ENCODE data around the gene TMBIM1. TPM values are rescaled to one million over a fixed set of nuclear protein-coding genes. Genes with fewer than 3 reads are reported as not detected.
A peak's percentile ranks its signal among the peaks of the same experiment; 100 is the strongest.

TMBIM1 gene
- total RNA-seq, 1 experiment from 2014 or later = 76.0 TPM

- Histone ChIP-seq H3K27me3 (replicated peaks) (no peaks in the 10 kb centered on the region), H3K27ac (no peak overlapping the region), H3K9me3 (replicated peaks) (no peaks in the 10 kb centered on the region), H3K4me1 (replicated peaks) (peaks cover 45% of the 10 kb centered on the region), H3K4me3 (no peak overlapping the region), H3K36me3 (peaks cover 71% of the 10 kb centered on the region)
- no peak for DNase-seq (ENCODE audit: low read depth in 1 of 2, low spot score in 2 of 2)
Measured at GRCh38 chr2:218265626-218266025, 26.7 kb downstream of the TMBIM1 start.

DNA sequence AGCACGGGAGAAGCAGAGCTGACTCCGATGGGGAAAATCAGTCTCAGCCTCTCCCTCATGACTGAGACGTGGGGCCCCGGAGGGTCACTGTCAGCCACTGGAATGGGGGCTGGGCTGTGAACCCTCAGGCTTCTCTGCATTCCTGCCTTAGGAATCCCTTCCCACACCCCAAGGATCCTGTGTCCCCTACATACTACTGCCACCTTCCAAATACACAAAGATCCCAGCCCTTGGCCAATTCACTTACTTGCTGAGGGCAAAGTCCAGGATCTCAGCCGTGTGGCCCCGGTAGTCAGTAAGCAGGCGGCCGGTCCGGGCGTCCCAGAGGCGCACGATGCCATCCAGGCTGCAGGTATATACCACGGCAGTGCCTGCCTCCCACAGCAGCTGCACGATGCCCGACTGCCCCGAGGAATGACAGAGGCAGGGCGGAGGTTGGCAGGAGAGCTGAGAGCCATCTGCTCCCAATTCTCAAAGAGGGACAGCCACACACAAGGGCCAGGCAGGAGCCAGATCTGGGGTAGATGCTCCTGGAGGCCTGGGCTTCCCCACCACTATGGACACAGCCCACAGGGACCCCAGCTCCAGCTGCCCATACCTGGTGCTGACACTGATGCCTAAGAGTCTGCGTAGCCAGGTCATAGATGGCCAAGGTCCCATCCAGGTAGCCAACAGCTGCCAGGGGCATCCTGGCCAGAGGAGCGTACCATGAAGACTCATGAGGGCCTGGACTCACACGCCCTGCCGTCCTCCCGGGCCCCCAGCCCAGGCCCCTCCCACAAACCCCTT lies 27.3 kb downstream of the TMBIM1 start:
- Histone ChIP-seq H3K27ac (peak overlapping the region; percentile 87), H3K27me3 (replicated peaks) (no peaks in the 10 kb centered on the region), H3K36me3 (peaks cover 71% of the 10 kb centered on the region), H3K9me3 (replicated peaks) (no peaks in the 10 kb centered on the region), H3K4me3 (no peak overlapping the region), H3K4me1 (replicated peaks) (peaks cover 52% of the 10 kb centered on the region)
- DNase-seq (ENCODE audit: low read depth in 1 of 2, low spot score in 2 of 2) = no peak

GRCh38 chr2:218263817-218264641 lies 28.3 kb downstream of the TMBIM1 start:
- Histone ChIP-seq H3K27ac (peak overlapping the region; percentile 87), H3K27me3 (replicated peaks) (no peaks in the 10 kb centered on the region)
- peak; percentile 78 to 84 for DNase-seq (ENCODE audit: low read depth in 1 of 2, low spot score in 2 of 2)

DNA sequence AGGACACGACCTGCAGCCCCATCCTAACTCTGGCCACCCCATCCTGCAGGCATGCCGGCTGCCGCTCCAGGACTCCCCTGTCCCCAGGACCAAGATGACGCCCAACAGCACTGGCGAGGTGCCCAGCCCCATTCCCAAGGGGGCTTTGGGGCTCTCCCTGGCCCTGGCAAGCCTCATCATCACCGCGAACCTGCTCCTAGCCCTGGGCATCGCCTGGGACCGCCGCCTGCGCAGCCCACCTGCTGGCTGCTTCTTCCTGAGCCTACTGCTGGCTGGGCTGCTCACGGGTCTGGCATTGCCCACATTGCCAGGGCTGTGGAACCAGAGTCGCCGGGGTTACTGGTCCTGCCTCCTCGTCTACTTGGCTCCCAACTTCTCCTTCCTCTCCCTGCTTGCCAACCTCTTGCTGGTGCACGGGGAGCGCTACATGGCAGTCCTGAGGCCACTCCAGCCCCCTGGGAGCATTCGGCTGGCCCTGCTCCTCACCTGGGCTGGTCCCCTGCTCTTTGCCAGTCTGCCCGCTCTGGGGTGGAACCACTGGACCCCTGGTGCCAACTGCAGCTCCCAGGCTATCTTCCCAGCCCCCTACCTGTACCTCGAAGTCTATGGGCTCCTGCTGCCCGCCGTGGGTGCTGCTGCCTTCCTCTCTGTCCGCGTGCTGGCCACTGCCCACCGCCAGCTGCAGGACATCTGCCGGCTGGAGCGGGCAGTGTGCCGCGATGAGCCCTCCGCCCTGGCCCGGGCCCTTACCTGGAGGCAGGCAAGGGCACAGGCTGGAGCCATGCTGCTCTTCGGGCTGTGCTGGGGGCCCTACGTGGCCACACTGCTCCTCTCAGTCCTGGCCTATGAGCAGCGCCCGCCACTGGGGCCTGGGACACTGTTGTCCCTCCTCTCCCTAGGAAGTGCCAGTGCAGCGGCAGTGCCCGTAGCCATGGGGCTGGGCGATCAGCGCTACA lies 29.4 kb downstream of the TMBIM1 start:
- H3K4me1 ChIP-seq (replicated peaks) = peaks cover 64% of the 10 kb centered on the region
- peaks cover 62% of the 10 kb centered on the region for H3K36me3 ChIP-seq
- H3K27ac ChIP-seq = peak overlapping the region; percentile 87
- no peak for DNase-seq (ENCODE audit: low read depth in 1 of 2, low spot score in 2 of 2)
- 0 out of 2 replicates have a peak overlapping the region, but pooled peaks have one; percentile 7 for H3K4me3 ChIP-seq
- no peaks in the 10 kb centered on the region for H3K9me3 ChIP-seq (replicated peaks)
- H3K27me3 ChIP-seq (replicated peaks) = no peaks in the 10 kb centered on the region

More at GRCh38 chr2:218263817-218264641, 28.3 kb downstream of the TMBIM1 start:
- H3K4me3 ChIP-seq = peak overlapping the region; percentile 7; the same call in 1 of the 2 replicates
- no peaks in the 10 kb centered on the region for H3K9me3 ChIP-seq (replicated peaks)
- H3K36me3 ChIP-seq = peaks cover 67% of the 10 kb centered on the region
- H3K4me1 ChIP-seq (replicated peaks) = peaks cover 59% of the 10 kb centered on the region

- Histone ChIP-seq H3K27ac (no peak overlapping the region), H3K4me1 (replicated peaks) (peaks cover 68% of the 10 kb centered on the region), H3K9me3 (replicated peaks) (no peaks in the 10 kb centered on the region), H3K27me3 (replicated peaks) (no peaks in the 10 kb centered on the region), H3K36me3 (peaks cover 59% of the 10 kb centered on the region), H3K4me3 (no peak overlapping the region)
- DNase-seq (ENCODE audit: low read depth in 1 of 2, low spot score in 2 of 2) = no peak
Measured at GRCh38 chr2:218262237-218262600, 30.1 kb downstream of the TMBIM1 start.

- H3K4me1 ChIP-seq (replicated peaks) = peaks cover 68% of the 10 kb centered on the region
- H3K27me3 ChIP-seq (replicated peaks) = no peaks in the 10 kb centered on the region
- no peak for DNase-seq (ENCODE audit: low read depth in 1 of 2, low spot score in 2 of 2)
- no peak overlapping the region for H3K27ac ChIP-seq
- no peak overlapping the region for H3K4me3 ChIP-seq
- H3K36me3 ChIP-seq = peaks cover 58% of the 10 kb centered on the region
- no peaks in the 10 kb centered on the region for H3K9me3 ChIP-seq (replicated peaks)
Measured at GRCh38 chr2:218261423-218262236, 30.7 kb downstream of the TMBIM1 start.

DNA sequence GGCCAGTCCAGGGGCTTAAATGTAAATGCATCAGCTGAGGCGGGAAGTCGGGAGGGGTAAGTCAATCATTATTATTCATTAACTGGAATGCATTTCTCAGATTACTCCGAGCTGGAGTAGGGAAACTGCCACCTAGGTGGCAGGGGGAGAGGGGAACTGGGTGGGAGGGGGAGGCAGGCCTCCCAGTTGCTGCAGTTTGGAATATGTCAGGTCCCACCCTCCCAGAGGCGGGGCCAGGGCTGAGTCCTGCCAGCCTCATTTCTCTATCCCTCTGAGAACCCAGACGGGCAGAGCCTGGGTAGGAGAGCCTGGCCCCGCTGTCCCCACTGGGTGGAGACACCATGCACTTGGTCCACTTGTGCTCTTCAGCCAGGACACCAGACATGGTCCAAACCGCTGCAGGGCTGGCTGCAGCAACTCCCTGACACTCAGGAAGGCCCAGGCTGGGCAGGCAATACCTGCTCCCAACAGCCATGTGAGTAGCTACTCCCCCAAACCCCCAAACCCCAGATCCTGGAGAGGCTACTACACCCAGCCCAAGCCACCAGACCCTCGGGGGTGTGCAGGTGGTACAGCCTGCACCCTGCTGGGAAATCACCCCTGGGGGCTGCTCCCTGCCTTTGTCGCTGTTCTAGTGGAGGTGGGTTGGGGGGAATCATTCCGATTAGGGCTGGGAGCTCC lies 31.4 kb downstream of the TMBIM1 start, which contains the start of gene GPBAR1:
GPBAR1 (plus strand) TSS at position 274 of the 681 bp plus-strand sequence. CDS start 1,710 bp downstream, outside the sequence.
- Histone ChIP-seq H3K36me3 (peaks cover 58% of the 10 kb centered on the region), H3K4me3 (no peak within 1 kb of the TSS), H3K9me3 (replicated peaks) (no peaks in the 10 kb centered on the region), H3K27ac (no peak within 1 kb of the TSS), H3K4me1 (replicated peaks) (peaks cover 68% of the 10 kb centered on the region), H3K27me3 (replicated peaks) (no peaks in the 10 kb centered on the region)
- DNase-seq (ENCODE audit: low read depth in 1 of 2, low spot score in 2 of 2) = no peak

- peaks cover 68% of the 10 kb centered on the region for H3K4me1 ChIP-seq (replicated peaks)
- H3K9me3 ChIP-seq (replicated peaks) = no peaks in the 10 kb centered on the region
- H3K36me3 ChIP-seq = peaks cover 58% of the 10 kb centered on the region
- no peaks in the 10 kb centered on the region for H3K27me3 ChIP-seq (replicated peaks)
- H3K4me3 ChIP-seq = no peak overlapping the region
- no peak for DNase-seq (ENCODE audit: low read depth in 1 of 2, low spot score in 2 of 2)
- no peak overlapping the region for H3K27ac ChIP-seq
Measured at GRCh38 chr2:218260166-218260565, 32.1 kb downstream of the TMBIM1 start.

- peak; percentile 61 to 73 for DNase-seq (ENCODE audit: low read depth in 1 of 2, low spot score in 2 of 2)
- Histone ChIP-seq H3K9me3 (replicated peaks) (no peaks in the 10 kb centered on the region), H3K4me3 (no peak overlapping the region), H3K27me3 (replicated peaks) (no peaks in the 10 kb centered on the region), H3K36me3 (peaks cover 58% of the 10 kb centered on the region), H3K4me1 (replicated peaks) (peaks cover 61% of the 10 kb centered on the region), H3K27ac (peak overlapping the region; percentile 4; the same call in 1 of the 2 replicates)
Measured at GRCh38 chr2:218259099-218259961, 33.0 kb downstream of the TMBIM1 start.

GRCh38 chr2:218257390-218257981 lies 34.8 kb downstream of the TMBIM1 start:
- H3K27ac ChIP-seq = no peak overlapping the region
- DNase-seq (ENCODE audit: low read depth in 1 of 2, low spot score in 2 of 2) = no peak
- H3K36me3 ChIP-seq = peaks cover 58% of the 10 kb centered on the region
- H3K4me3 ChIP-seq = no peak overlapping the region
- H3K4me1 ChIP-seq (replicated peaks) = peaks cover 43% of the 10 kb centered on the region
- no peaks in the 10 kb centered on the region for H3K9me3 ChIP-seq (replicated peaks)
- no peaks in the 10 kb centered on the region for H3K27me3 ChIP-seq (replicated peaks)

DNA sequence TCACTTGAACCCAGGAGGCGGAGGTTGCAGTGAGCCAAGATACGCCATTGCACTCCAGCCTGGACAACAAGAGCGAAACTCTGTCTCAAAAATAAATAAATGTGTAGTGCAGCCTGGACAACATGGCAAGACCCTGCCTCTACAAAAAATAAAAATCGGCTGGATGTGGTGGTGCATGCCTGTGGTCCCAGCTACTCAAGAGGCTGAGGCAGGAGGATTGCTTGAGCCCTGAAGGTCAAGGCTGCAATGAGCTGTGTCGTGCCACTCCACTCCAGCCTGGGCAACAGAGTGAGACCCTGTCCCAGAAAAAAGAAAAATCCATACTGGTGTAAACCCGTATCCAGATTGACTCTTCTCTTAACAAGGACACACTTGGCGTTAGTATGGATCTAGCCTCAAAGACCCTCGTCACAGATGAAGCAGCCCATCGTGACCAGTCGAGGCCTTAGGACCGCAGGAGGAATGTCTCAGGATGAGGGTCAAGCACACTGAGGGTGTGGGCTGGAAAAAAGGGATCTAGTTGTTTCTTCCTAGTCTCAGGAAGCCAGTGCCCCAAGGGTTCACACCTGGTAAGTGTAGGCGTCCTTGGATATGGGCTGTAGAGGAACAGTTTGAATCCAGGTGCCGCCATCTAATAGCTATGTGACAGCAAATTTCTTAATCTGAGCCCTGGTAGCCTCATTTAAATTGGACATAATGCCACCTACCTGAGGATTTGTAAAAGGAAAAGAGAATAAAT lies 35.5 kb downstream of the TMBIM1 start:
- Histone ChIP-seq H3K36me3 (peaks cover 60% of the 10 kb centered on the region), H3K4me1 (replicated peaks) (peaks cover 39% of the 10 kb centered on the region), H3K27me3 (replicated peaks) (no peaks in the 10 kb centered on the region), H3K4me3 (no peak overlapping the region), H3K9me3 (replicated peaks) (no peaks in the 10 kb centered on the region), H3K27ac (no peak overlapping the region)
- no peak for DNase-seq (ENCODE audit: low read depth in 1 of 2, low spot score in 2 of 2)
